RWPE2 (cell line): ENCODE results near the gene C1QL4.
"Not testable (repeated sequence)": the region's sequence is repeated elsewhere in the genome, so short reads cannot be mapped to it uniquely, and the experiment has no call there.

Source experiments
- ATAC-seq: fragments of 200-7000 bp; cut with Tn5 transposase; 3 replicates; pipeline ENCODE4 v1.9.1; 2021; ENCODE audit warnings: low read depth
- DNase-seq: peaks from one replicate; pipeline ENCODE4 v3.0.0-alpha.2; 2020; ENCODE audit warnings: low spot score
- H3K27ac ChIP-seq: fragments of 450-650 bp; 2 replicates; pipeline ENCODE4 v1.5.1; 2017; ENCODE audit warnings: mild to moderate bottlenecking; ENCODE audit not compliant: poor library complexity, severe bottlenecking
- H3K27me3 ChIP-seq: fragments of 250-450 bp; sonication (Bioruptor Pico); 2 replicates; pipeline ENCODE4 v1.5.1; 2021; ENCODE audit warnings: mild to moderate bottlenecking, moderate library complexity; ENCODE audit not compliant: insufficient read depth, poor library complexity, severe bottlenecking
- H3K36me3 ChIP-seq: fragments of 250-450 bp; sonication (Bioruptor Pico); 2 replicates; pipeline ENCODE4 v1.5.1; 2020; ENCODE audit warnings: low read depth, mild to moderate bottlenecking, moderate library complexity
- H3K4me1 ChIP-seq: fragments of 250-450 bp; sonication (Bioruptor Pico); 2 replicates; pipeline ENCODE4 v1.5.1; 2021; ENCODE audit warnings: mild to moderate bottlenecking, moderate library complexity; ENCODE audit not compliant: insufficient read depth, poor library complexity, severe bottlenecking
- H3K4me3 ChIP-seq: fragments of 250-450 bp; sonication (Bioruptor Pico); 2 replicates; pipeline ENCODE4 v1.5.1; 2021; ENCODE audit warnings: mild to moderate bottlenecking, moderate library complexity; ENCODE audit not compliant: severe bottlenecking
- H3K9me3 ChIP-seq: fragments of 250-450 bp; sonication (Bioruptor Pico); 2 replicates; pipeline ENCODE4 v1.5.1; 2021; ENCODE audit warnings: mild to moderate bottlenecking, moderate library complexity; ENCODE audit not compliant: severe bottlenecking
- TF ChIP-seq, protein P1 (sequence below): fragments of 450-650 bp; IDR thresholded peaks from one replicate; pipeline ENCODE4 v1.5.1; 2017; ENCODE audit warnings: mild to moderate bottlenecking, moderate library complexity; ENCODE audit not compliant: poor library complexity, severe bottlenecking

Gene C1QL4

DNA sequence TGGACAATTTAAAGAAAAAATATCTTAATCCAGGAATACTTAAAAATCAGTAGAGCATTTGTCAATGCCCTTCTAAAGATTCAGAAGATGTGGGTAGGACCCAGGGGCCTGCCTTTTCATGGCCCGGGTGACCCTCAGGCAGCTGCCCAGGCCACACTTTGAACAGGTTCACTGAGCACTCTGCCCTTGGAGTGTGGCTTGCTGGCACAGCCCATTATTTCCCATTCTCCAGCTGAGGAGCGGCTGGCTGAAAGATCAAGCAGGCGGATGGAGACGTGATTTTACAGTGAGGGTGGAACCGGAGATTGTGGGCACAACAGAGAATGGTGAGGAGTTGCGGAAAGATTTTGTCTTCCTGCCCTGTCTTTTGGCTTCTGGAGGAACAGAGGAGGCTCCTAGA is 49.1 kb downstream of the C1QL4 start:
- no peaks in the 10 kb centered on the region for H3K27me3 ChIP-seq
- ATAC-seq (no peak), DNase-seq (no peak)
- no peak overlapping the region for H3K4me3 ChIP-seq
- no peak overlapping the region for H3K27ac ChIP-seq
- TF ChIP-seq, protein P1, sequence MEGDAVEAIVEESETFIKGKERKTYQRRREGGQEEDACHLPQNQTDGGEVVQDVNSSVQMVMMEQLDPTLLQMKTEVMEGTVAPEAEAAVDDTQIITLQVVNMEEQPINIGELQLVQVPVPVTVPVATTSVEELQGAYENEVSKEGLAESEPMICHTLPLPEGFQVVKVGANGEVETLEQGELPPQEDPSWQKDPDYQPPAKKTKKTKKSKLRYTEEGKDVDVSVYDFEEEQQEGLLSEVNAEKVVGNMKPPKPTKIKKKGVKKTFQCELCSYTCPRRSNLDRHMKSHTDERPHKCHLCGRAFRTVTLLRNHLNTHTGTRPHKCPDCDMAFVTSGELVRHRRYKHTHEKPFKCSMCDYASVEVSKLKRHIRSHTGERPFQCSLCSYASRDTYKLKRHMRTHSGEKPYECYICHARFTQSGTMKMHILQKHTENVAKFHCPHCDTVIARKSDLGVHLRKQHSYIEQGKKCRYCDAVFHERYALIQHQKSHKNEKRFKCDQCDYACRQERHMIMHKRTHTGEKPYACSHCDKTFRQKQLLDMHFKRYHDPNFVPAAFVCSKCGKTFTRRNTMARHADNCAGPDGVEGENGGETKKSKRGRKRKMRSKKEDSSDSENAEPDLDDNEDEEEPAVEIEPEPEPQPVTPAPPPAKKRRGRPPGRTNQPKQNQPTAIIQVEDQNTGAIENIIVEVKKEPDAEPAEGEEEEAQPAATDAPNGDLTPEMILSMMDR = no peak
- H3K36me3 ChIP-seq = no peaks in the 10 kb centered on the region
- H3K9me3 ChIP-seq = no peaks in the 10 kb centered on the region
- peaks cover 7% of the 10 kb centered on the region for H3K4me1 ChIP-seq

DNA sequence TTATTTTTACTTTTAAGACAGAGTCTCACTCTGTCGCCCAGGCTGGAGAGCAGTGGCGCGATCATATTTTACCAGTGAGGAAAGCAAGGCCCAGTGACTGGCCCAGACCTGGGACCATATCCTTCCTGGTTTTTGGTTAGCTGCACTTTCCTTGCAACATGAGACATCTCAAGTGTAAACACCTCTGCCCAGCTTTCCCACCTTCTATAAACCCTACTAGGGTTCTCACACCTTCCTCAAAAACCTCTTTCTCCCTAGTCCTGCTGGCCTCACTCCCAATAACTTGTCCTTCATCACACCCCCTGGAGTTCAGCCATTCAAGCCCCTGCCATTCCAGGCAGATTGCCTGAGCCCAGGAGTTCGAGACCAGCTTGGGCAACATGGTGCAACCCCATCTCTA is 52.3 kb downstream of the C1QL4 start:
- H3K9me3 ChIP-seq = no peaks in the 10 kb centered on the region
- DNase-seq (no peak), ATAC-seq (no peak)
- H3K27me3 ChIP-seq = no peaks in the 10 kb centered on the region
- H3K4me1 ChIP-seq = peaks cover 12% of the 10 kb centered on the region
- H3K27ac ChIP-seq = no peak overlapping the region
- TF ChIP-seq, protein P1 = no peak
- H3K4me3 ChIP-seq = no peak overlapping the region
- no peaks in the 10 kb centered on the region for H3K36me3 ChIP-seq

DNA sequence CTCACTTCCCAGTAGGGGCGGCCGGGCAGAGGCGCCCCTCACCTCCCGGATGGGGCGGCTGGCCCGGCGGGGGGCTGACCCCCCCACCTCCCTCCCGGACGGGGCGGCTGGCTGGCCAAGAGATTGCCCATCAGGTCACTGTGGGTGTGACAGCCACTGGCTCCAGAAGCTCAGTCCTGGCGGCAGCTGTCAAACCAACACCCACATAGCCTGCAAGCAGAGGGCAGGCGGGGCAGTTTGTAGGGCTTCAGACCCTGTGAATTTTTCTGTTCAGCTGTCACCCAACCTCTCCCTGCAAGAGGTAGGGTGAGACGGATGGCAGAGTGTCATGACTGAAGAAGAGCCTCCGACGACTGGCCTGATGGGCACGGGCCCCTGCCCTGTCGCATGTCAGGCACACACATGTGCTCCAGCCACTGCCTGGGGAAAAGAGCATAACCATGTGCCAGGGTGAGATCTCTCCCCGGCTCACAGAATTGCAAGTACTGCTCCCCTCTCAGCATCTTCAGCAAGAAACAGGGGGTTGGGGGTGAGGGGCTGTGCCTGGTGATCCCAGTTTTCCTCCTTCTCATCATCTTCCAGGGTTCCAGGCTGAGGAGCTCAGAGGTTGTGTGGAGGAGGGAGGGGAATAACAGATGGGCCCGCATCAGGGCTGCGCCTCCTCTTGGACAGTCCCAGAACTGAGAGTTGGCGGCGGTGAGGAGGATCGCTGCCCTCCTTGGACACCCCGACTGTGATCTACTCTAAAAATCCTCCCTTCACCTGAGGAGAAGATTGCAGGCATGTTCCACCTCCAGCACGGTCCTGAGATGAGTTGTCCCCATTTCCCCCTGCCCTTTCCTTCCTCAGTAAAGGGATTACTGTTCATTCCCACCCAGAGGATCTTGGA is 53.2 kb downstream of the C1QL4 start:
- Histone ChIP-seq H3K36me3 (no peaks in the 10 kb centered on the region), H3K9me3 (no peaks in the 10 kb centered on the region), H3K4me1 (peaks cover 8% of the 10 kb centered on the region), H3K27ac (no peak overlapping the region), H3K27me3 (no peaks in the 10 kb centered on the region), H3K4me3 (no peak overlapping the region)
- ATAC-seq = no peak
- TF ChIP-seq, protein P1 = no peak
- no peak for DNase-seq

DNA sequence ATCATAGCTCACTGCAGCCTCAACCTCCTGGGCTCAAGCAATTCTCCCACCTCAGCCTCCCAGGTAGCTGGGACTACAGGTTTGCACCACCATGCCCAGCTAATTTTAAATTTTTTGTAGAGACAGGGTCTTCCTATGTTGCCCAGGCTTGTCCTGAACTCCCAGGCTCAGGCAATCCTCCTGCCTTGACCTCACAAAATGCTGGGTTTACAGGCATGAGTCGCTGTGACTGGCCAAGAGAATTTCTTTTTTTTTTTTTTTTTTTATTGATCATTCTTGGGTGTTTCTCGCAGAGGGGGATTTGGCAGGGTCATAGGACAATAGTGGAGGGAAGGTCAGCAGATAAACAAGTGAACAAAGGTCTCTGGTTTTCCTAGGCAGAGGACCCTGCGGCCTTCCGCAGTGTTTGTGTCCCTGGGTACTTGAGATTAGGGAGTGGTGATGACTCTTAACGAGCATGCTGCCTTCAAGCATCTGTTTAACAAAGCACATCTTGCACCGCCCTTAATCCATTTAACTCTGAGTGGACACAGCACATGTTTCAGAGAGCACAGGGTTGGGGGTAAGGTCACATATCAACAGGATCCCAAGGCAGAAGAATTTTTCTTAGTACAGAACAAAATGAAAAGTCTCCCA is 54.1 kb downstream of the C1QL4 start:
- peak; percentile 54; the same call in 2 of the 3 replicates for ATAC-seq
- H3K27ac ChIP-seq, H3K4me1 ChIP-seq, H3K9me3 ChIP-seq, H3K4me3 ChIP-seq, H3K36me3 ChIP-seq, DNase-seq, H3K27me3 ChIP-seq: not testable (repeated sequence)
